Endothelial cell of umbilical vein (primary cell): ENCODE measurements around the gene KBTBD6. TPM values are rescaled to one million over a fixed set of nuclear protein-coding genes. Genes with fewer than 3 reads are reported as not detected.

Experiments used
- BruUV-seq: library from RNA; stranded (reverse); fragments of 400-500 nt; replicated peaks from 2 replicates; lab custom pipeline; 2021; lab: Mats Ljungman, UMichigan
- CTCF ChIA-PET: fragments of 300-600, 350-600 bp; sonication (Branson Sonifier 250); formaldehyde crosslinking; loops from one replicate; lab custom pipeline; 2021; ENCODE audit warnings: antibody characterized with exemption, inconsistent platforms; lab: Charles Lee
- POLR2A ChIA-PET: fragments of 300-600, 350-600 bp; sonication (Branson Sonifier 250); formaldehyde crosslinking; loops from one replicate; lab custom pipeline; 2021; ENCODE audit warnings: antibody characterized with exemption, inconsistent platforms; lab: Charles Lee
- DNase-seq: peaks from one replicate; pipeline ENCODE4 v3.0.0-alpha.2; 2011; ENCODE audit warnings: low read depth, low spot score
- FAIRE-seq: peaks from 2 replicates; lab custom pipeline; 2011; peaks lifted over from hg19 to GRCh38; lab: Jason Lieb, UNC
- H2AFZ ChIP-seq: 2 replicates; pipeline ENCODE4 v1.6.0; 2012; ENCODE audit warnings: low read depth, low read length, control low read depth, inconsistent platforms
- H3K27ac ChIP-seq: 2 replicates; pipeline ENCODE4 v1.5.1; 2011; ENCODE audit warnings: low read depth, mild to moderate bottlenecking, control low read depth, low read length, moderate library complexity; ENCODE audit not compliant: insufficient read depth
- H3K27me3 ChIP-seq, 2 experiments: 2 replicates each; pipeline versions ENCODE4 v1.6.0 to v1.6.1; 2011; ENCODE audit warnings: low read length in 2 of 2, mixed read lengths in 1 of 2; ENCODE audit not compliant: control insufficient read depth in 2 of 2, insufficient read depth in 2 of 2
- H3K36me3 ChIP-seq, 2 experiments: 2 replicates in 1 of 2; 3 replicates in 1 of 2; pipeline ENCODE4 v1.5.1; 2011; ENCODE audit warnings: low read length in 2 of 2, mild to moderate bottlenecking in 1 of 2, moderate library complexity in 1 of 2; ENCODE audit not compliant: control insufficient read depth in 2 of 2, insufficient read depth in 2 of 2; ENCODE audit errors: extremely low read depth in 1 of 2
- H3K4me1 ChIP-seq: 3 replicates; pipeline ENCODE4 v1.5.1; 2011; ENCODE audit warnings: mild to moderate bottlenecking, low read length; ENCODE audit not compliant: control insufficient read depth, insufficient read depth; ENCODE audit errors: extremely low read depth
- H3K4me2 ChIP-seq: 2 replicates; pipeline ENCODE4 v1.6.1; 2011; ENCODE audit warnings: low read length, control low read depth, mixed read lengths; ENCODE audit not compliant: insufficient read depth
- H3K4me3 ChIP-seq, 3 experiments: fragments of 200-600 bp in 1 of 3; sonication (generic), shearing (Covaris generic) in 1 of 3; replicated peaks in 1 of 3; 2 replicates each; pipeline ENCODE4 v1.5.1; 2011 to 2016; ENCODE audit warnings: control low read depth in 3 of 3, low read length in 3 of 3, mild to moderate bottlenecking in 2 of 3, inconsistent platforms in 1 of 3, low read depth in 1 of 3, moderate library complexity in 1 of 3; ENCODE audit not compliant: insufficient read depth in 1 of 3
- H3K79me2 ChIP-seq: 2 replicates; pipeline ENCODE4 v1.6.0; 2012; ENCODE audit warnings: low read length, inconsistent platforms; ENCODE audit not compliant: control insufficient read depth, insufficient read depth
- H3K9ac ChIP-seq: replicated peaks from 2 replicates; pipeline ENCODE3; 2011; ENCODE audit warnings: low read length, control low read depth; ENCODE audit not compliant: insufficient read depth; ENCODE audit errors: extremely low read depth
- H3K9me1 ChIP-seq: replicated peaks from 3 replicates; pipeline ENCODE4 v1.6.0; 2011; ENCODE audit warnings: mild to moderate bottlenecking, low read length; ENCODE audit not compliant: control insufficient read depth, insufficient read depth; ENCODE audit errors: extremely low read depth
- H3K9me3 ChIP-seq: replicated peaks from 2 replicates; pipeline ENCODE4 v1.5.1; 2012; ENCODE audit warnings: low read length, inconsistent platforms; ENCODE audit not compliant: control insufficient read depth, insufficient read depth
- H4K20me1 ChIP-seq: replicated peaks from 2 replicates; pipeline ENCODE3; 2011; ENCODE audit warnings: mild to moderate bottlenecking, low read length; ENCODE audit not compliant: control insufficient read depth, insufficient read depth; ENCODE audit errors: extremely low read depth
- EZH2 ChIP-seq: IDR thresholded peaks from 2 replicates; pipeline ENCODE4 v1.6.1; 2012; ENCODE audit warnings: borderline replicate concordance, low read depth, mild to moderate bottlenecking, moderate library complexity, low read length, inconsistent platforms; ENCODE audit not compliant: severe bottlenecking
- FOS ChIP-seq: IDR thresholded peaks from 2 replicates; pipeline ENCODE4 v1.6.1; 2011; ENCODE audit warnings: mild to moderate bottlenecking, low read length, moderate library complexity, borderline replicate concordance; ENCODE audit not compliant: insufficient read depth
- GATA2 ChIP-seq: IDR thresholded peaks from 2 replicates; pipeline ENCODE4 v1.7.0; 2011; ENCODE audit warnings: low read depth, mild to moderate bottlenecking, moderate library complexity, mixed read lengths, low read length; ENCODE audit not compliant: insufficient read length, insufficient read depth
- JUN ChIP-seq: IDR thresholded peaks from 2 replicates; pipeline ENCODE4 v1.6.1; 2011; ENCODE audit warnings: borderline replicate concordance, low read depth; ENCODE audit not compliant: insufficient read length, insufficient read depth
- MYC ChIP-seq: IDR thresholded peaks from one replicate; pipeline ENCODE4 v1.6.1; 2011; ENCODE audit warnings: mild to moderate bottlenecking, low read depth, low read length
- POLR2A ChIP-seq: IDR thresholded peaks from 2 replicates; pipeline ENCODE4 v1.6.1; 2012; ENCODE audit warnings: low read depth, mild to moderate bottlenecking, control low read depth, low read length
- POLR2AphosphoS5 ChIP-seq: IDR thresholded peaks from 2 replicates; pipeline ENCODE4 v1.6.1; 2012; ENCODE audit warnings: low read depth, mild to moderate bottlenecking, control low read depth, low read length, moderate library complexity; ENCODE audit not compliant: insufficient read depth
- dilution Hi-C: fragments of 300-500 bp; cut with MboI; formaldehyde crosslinking; loops from one replicate; pipeline ENCODE4 v1.15.0; 2019; ENCODE audit warnings: low sequenced_read_pairs; ENCODE audit not compliant: extremely low pct_ligation_motif_present
- intact Hi-C: fragments of 100-400 bp; cut with micrococcal nuclease; formaldehyde crosslinking; loops from one replicate; pipeline ENCODE4 v1.10.0; 2022
- polyA plus RNA-seq, 4 experiments: library from polyadenylated mRNA; depleted of rRNA in 3 of 4; stranded (reverse) in 3 of 4; unstranded in 1 of 4; fragments of >200 nt; gene quantifications; 2 replicates each; pipeline versions ENCODE4 v1.2.1 to v1.2.3, GENCODE V29; 2011 to 2012; ENCODE audit warnings: missing spikeins in 1 of 4
- total RNA-seq: library from RNA; stranded (reverse); gene quantifications from 2 replicates; pipeline ENCODE4 v1.2.3, GENCODE V29; 2021
- TF ChIP-seq, protein P1 (sequence below), 2 donors: IDR thresholded peaks; 1 replicate in 1 of 2; 2 replicates in 1 of 2; pipeline ENCODE4 v1.5.1; 2011; ENCODE audit warnings: low read length in 2 of 2, mild to moderate bottlenecking in 2 of 2, moderate library complexity in 2 of 2, control low read depth in 1 of 2, inconsistent platforms in 1 of 2, low read depth in 1 of 2; ENCODE audit not compliant: insufficient read depth in 1 of 2; ENCODE audit errors: extremely low read depth in 1 of 2
- TF ChIP-seq, protein P2 (sequence below): IDR thresholded peaks from 2 replicates; pipeline ENCODE4 v1.6.1; 2011; ENCODE audit not compliant: insufficient read depth, insufficient read length

Gene KBTBD6
- total and polyA plus RNA-seq, 2 donors (not counting 3 experiments of a cell fraction or from before 2014, with no cell fraction given) = 2.6 to 6.6 TPM

DNA sequence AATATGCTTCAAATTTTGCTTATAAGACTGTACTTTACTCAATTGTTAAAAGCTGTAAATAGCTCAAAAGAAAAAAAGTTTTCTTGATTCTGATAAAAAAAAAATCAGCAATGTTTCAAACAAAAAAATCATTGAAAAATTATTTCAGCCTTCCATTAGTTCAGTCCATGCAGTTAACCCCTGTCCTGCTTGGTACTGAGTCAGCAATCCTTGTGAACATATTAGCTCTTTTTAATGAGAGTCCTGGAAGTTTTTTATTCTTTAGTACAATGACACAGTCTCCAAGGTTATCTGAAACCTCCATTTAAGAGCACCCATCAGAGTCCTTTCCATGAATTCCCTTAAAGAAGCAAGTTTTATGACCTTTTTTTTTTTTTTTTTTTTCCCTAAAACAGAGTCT, 21.4 kb upstream of the KBTBD6 start:
- Histone ChIP-seq H3K4me1 (no peaks in the 10 kb centered on the region), H3K9me1 (no peaks in the 10 kb centered on the region), H3K4me3 (no peak overlapping the region), H3K27ac (no peak overlapping the region), H2AFZ (no peak overlapping the region), H3K9me3 (peaks cover 2% of the 10 kb centered on the region), H3K27me3 (no peaks in the 10 kb centered on the region), H3K4me2 (no peak overlapping the region), H3K9ac (no peak overlapping the region), H4K20me1 (no peaks in the 10 kb centered on the region), H3K36me3 (no peaks in the 10 kb centered on the region), H3K79me2 (no peaks in the 10 kb centered on the region)
- intact Hi-C loops (no loop called here), dilution Hi-C loops (no loop called here)
- CTCF ChIA-PET = interaction anchor here (0.7 kb wide), 1 partner anchor 763 kb away, joined by 3 read pairs; no protein-coding TSS in a partner anchor
- BruUV-seq = no TSS peak
- TF ChIP-seq POLR2AphosphoS5 (no peak), EZH2 (no peak)
- FAIRE-seq (no peak), DNase-seq (no peak)
- POLR2A ChIA-PET = no interaction called here

DNA sequence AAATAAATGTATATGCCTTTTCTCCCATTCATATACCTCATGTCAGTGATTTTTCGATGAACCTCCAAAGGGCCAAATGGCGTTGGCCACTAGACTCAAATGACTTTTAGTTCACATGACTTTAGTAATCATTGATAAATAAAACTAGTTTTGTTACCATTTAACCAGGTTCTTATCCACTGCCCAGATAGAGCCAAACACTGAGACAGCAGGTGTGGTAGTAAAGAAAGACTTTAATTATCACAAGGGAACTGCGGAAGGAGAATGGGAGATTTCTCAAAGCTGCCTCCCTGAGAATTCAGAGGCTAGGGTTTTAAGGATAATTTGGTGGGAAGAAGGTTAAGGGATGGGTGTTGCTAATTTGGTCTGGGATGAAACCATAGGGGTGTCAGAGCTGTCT, 19.4 kb upstream of the KBTBD6 start:
- H3K79me2 ChIP-seq = no peaks in the 10 kb centered on the region
- H3K9ac ChIP-seq = no peak overlapping the region
- intact Hi-C loops = no loop called here
- no peak overlapping the region for H3K4me3 ChIP-seq
- H3K9me3 ChIP-seq = peaks cover 5% of the 10 kb centered on the region
- H3K27me3 ChIP-seq = no peaks in the 10 kb centered on the region
- no peak for DNase-seq
- no peak overlapping the region for H3K27ac ChIP-seq
- no peaks in the 10 kb centered on the region for H3K36me3 ChIP-seq
- no peak for FAIRE-seq
- ChIA-PET CTCF (interaction anchor here (1.5 kb wide), 1 partner anchor 23 kb away, joined by 3 read pairs; no protein-coding TSS in a partner anchor), POLR2A (no interaction called here)
- H3K4me2 ChIP-seq = no peak overlapping the region
- no TSS peak for BruUV-seq
- dilution Hi-C loops = no loop called here
- TF ChIP-seq, protein P1, sequence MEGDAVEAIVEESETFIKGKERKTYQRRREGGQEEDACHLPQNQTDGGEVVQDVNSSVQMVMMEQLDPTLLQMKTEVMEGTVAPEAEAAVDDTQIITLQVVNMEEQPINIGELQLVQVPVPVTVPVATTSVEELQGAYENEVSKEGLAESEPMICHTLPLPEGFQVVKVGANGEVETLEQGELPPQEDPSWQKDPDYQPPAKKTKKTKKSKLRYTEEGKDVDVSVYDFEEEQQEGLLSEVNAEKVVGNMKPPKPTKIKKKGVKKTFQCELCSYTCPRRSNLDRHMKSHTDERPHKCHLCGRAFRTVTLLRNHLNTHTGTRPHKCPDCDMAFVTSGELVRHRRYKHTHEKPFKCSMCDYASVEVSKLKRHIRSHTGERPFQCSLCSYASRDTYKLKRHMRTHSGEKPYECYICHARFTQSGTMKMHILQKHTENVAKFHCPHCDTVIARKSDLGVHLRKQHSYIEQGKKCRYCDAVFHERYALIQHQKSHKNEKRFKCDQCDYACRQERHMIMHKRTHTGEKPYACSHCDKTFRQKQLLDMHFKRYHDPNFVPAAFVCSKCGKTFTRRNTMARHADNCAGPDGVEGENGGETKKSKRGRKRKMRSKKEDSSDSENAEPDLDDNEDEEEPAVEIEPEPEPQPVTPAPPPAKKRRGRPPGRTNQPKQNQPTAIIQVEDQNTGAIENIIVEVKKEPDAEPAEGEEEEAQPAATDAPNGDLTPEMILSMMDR (IDR thresholded peaks at IDR 0.05; ENCODE audit: extremely low read depth in 1 of 2, insufficient read depth in 1 of 2, low read depth in 1 of 2, low read length in 2 of 2) = no peak
- TF ChIP-seq POLR2A = no peak
- no peak for TF ChIP-seq JUN
- no peak for TF ChIP-seq GATA2
- TF ChIP-seq, protein P2, sequence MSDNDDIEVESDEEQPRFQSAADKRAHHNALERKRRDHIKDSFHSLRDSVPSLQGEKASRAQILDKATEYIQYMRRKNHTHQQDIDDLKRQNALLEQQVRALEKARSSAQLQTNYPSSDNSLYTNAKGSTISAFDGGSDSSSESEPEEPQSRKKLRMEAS = no peak
- no peak for TF ChIP-seq POLR2AphosphoS5
- TF ChIP-seq FOS = no peak
- TF ChIP-seq EZH2 = no peak
- TF ChIP-seq MYC = no peak
- no peaks in the 10 kb centered on the region for H3K9me1 ChIP-seq
- H2AFZ ChIP-seq = no peak overlapping the region
- H4K20me1 ChIP-seq = no peaks in the 10 kb centered on the region
- no peaks in the 10 kb centered on the region for H3K4me1 ChIP-seq
